ENCODE data around the gene SSBP2.

SSBP2 gene

DNA sequence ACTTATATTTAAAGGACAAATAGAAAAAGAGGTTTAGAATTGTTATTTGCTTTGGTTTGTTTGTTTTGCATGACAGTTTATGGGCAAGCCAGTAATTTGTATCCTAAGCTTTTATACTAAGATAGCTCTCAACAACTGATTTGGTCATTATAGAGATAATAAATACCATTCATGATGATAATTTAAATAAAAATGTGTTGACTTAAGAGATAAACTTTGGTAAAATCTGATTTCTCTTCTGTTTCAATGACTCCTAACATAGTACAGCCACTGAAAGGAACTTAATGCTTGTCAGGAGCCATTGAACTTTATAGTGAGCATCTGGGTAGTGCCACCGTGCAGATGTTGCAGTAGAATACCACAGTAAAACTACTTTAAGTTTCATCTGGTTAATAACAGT, 196.2 kb downstream of the SSBP2 start:
- no peaks in the 10 kb centered on the region for H3K36me3 Mint-ChIP-seq
- no peak overlapping the region for H3K4me3 Mint-ChIP-seq
- no peaks in the 10 kb centered on the region for H3K27me3 Mint-ChIP-seq
- no peak overlapping the region for H3K27ac Mint-ChIP-seq
- no peak for DNase-seq
- H3K4me1 Mint-ChIP-seq = peaks cover 11% of the 10 kb centered on the region
- CTCF ChIA-PET = no interaction called here
- H3K9me3 Mint-ChIP-seq = no peaks in the 10 kb centered on the region

DNA sequence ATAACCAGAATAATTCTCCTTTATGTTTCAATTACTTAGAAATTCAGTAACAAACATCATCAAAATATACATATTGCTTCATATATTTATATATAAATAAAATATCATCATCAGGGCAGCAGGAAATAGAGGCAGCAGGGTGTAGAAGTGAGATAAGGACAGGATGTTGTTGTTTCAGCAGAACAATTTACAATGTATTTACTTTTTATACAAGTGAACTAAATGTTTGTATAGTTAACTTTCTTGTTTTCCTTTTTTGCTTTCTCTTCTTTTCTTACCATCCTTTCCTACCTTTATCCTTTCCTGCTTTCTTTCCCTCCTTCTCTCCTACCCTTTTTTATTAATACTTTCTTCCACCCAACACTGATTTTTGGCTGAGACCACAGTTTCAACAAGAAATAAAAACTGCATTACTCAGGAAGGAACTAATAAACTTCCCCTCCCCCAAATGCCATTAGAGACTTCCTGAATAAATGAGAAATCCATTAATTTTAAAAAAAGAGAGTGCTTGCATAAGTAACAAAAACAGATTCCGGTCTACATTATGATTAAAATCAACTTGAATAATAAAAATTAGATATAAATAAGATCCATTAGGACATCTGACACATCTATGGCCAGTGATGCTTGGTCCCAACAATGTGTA, 197.2 kb downstream of the SSBP2 start:
- CTCF ChIA-PET = no interaction called here
- no peaks in the 10 kb centered on the region for H3K9me3 Mint-ChIP-seq

DNA sequence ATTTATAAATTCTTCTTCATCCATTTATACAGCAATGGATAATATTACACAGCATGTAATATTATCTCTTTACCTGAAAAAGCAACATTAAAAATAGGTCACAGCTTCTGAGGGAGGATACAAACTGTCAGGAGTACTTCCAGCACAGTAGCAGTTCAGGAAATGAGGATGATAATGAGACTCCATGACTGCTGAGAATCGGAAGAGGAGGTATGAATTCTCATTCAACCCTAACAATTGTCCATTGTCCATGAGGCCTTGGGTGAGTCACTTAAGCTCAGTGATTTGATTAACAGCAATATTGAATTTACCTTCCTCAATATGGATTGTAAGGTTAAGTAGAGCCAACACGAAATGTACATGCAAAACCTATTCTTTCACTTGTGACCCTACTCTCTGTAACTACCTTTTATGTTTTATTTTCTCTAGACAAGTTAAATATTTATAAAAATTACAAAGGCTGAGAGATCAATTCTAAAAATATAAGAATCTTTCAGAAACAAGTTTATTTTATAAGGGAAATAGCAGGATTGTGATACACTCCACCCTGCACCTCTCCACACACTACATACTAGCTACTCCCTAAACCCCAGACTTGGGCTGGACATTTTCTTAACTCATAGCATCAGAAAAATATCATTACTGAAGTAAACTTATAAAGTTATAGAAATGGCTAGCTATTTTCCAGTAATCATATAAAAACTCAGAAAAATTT, 197.9 kb downstream of the SSBP2 start:
- no peaks in the 10 kb centered on the region for H3K27me3 Mint-ChIP-seq
- no peak overlapping the region for H3K27ac Mint-ChIP-seq
- no peaks in the 10 kb centered on the region for H3K36me3 Mint-ChIP-seq
- no peak overlapping the region for H3K4me3 Mint-ChIP-seq
- H3K4me1 Mint-ChIP-seq = peaks cover 11% of the 10 kb centered on the region
- no peaks in the 10 kb centered on the region for H3K9me3 Mint-ChIP-seq
- DNase-seq = no peak
- CTCF ChIA-PET = no interaction called here

More for the DNA sequence above, 197.2 kb downstream of the SSBP2 start:
- peaks cover 11% of the 10 kb centered on the region for H3K4me1 Mint-ChIP-seq
- no peak overlapping the region for H3K4me3 Mint-ChIP-seq
- H3K27ac Mint-ChIP-seq = no peak overlapping the region
- no peaks in the 10 kb centered on the region for H3K36me3 Mint-ChIP-seq
- H3K27me3 Mint-ChIP-seq = no peaks in the 10 kb centered on the region
- DNase-seq = no peak

DNA sequence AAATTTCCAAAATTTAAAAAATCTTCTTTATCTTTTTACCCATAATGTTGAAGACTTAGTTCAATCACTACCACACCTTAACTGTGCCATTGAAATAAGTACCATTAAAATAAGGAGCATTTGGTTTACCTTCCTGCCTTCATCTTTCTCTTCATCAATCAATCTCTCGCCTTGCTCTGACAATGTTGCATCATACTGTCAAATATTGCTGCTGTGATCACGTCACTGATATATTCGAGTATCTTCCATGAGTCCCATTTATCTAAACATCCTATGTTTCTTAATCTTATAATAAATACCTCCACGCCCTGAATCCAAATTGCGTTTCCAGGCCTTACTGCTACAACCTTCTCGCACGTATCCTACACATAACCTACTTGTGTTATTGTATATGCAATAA, 201.8 kb downstream of the SSBP2 start:
- Mint-ChIP-seq H3K9me3 (no peaks in the 10 kb centered on the region), H3K27ac (no peak overlapping the region), H3K4me3 (no peak overlapping the region), H3K36me3 (no peaks in the 10 kb centered on the region), H3K4me1 (peaks cover 2% of the 10 kb centered on the region), H3K27me3 (no peaks in the 10 kb centered on the region)
- no peak for DNase-seq
- CTCF ChIA-PET = no interaction called here

DNA sequence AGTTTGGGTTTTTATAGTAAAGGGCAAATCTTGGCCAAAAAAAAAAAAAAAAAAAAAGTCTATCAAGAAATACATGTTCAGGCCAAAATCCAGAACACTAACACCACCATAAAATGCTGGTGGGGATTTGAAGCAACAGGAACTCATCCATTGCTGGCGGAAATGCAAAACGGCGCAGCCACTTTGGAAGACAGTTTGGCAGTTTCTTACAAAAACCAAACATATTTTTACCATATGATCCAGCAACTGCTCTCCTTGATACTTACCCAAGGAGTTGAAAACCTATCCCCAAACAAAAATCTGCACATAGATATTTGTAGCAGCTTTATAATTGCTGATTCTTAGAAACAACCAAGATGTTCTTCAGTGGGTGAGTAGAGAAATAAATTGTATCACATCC, 203.9 kb downstream of the SSBP2 start:
- CTCF ChIA-PET = interaction anchor here (0.5 kb wide), 1 partner anchor 10 kb away, joined by 3 read pairs; no protein-coding TSS in a partner anchor
- Mint-ChIP-seq H3K36me3 (no peaks in the 10 kb centered on the region), H3K27ac (no peak overlapping the region), H3K4me3 (no peak overlapping the region), H3K27me3 (no peaks in the 10 kb centered on the region), H3K4me1 (no peaks in the 10 kb centered on the region), H3K9me3 (no peaks in the 10 kb centered on the region)
- no peak for DNase-seq

DNA sequence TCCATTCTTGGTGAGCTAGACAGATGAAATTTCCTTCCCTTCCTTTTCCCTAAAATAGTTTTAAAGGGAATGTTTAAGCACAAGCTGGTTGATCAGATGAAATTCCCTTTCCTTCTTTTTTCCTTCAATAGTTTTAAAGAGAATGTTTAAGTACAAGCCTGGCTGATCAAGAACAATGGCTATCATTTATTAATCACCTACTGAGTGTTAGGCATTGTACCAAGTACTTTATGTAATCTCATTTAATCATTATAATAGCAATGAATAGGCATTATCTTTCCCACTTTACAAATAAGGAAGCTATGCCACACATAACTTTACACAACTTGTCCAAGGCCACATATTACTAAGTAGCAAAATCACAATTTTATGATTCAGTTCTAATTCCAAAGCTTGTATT, 205.0 kb downstream of the SSBP2 start:
- CTCF ChIA-PET = no interaction called here
- DNase-seq = no peak
- no peak overlapping the region for H3K27ac Mint-ChIP-seq
- H3K9me3 Mint-ChIP-seq = peaks cover 2% of the 10 kb centered on the region
- H3K27me3 Mint-ChIP-seq = no peaks in the 10 kb centered on the region
- no peaks in the 10 kb centered on the region for H3K4me1 Mint-ChIP-seq
- no peak overlapping the region for H3K4me3 Mint-ChIP-seq
- H3K36me3 Mint-ChIP-seq = no peaks in the 10 kb centered on the region

DNA sequence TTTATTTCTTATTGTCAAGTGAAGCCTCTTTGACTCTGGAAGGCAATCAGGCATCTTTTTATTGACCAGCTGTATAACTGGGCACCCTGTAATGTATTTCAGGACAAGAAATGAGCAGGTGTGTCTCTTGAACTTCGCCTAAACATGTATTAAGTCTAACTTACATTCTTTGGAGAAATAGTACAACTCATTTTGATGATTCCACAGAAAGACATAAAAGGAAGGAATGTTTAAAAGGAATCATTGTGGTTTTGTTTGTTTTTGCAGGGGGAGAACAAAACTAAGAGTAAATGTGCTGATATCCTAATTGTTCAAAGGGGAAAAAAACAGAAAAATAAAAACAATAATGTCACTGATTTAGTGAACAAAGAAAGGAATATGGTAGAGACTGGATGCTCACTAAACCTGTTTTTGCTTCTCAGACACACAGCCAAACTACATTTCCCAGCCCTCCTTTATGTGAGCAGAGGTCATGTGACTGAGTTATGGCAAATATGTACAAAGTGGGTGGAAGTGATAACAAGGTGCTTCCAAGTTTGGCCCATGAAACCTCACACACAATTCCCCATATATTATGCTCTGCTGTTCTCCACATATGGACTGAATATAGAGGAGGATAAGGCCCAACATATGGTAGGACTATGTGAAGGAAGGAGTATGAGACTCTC, 206.4 kb downstream of the SSBP2 start:
- H3K27me3 Mint-ChIP-seq = no peaks in the 10 kb centered on the region
- H3K36me3 Mint-ChIP-seq = peaks cover 10% of the 10 kb centered on the region
- peaks cover 8% of the 10 kb centered on the region for H3K4me1 Mint-ChIP-seq
- H3K27ac Mint-ChIP-seq = no peak overlapping the region
- H3K9me3 Mint-ChIP-seq = peaks cover 8% of the 10 kb centered on the region
- CTCF ChIA-PET = no interaction called here
- no peak overlapping the region for H3K4me3 Mint-ChIP-seq
- DNase-seq = no peak

DNA sequence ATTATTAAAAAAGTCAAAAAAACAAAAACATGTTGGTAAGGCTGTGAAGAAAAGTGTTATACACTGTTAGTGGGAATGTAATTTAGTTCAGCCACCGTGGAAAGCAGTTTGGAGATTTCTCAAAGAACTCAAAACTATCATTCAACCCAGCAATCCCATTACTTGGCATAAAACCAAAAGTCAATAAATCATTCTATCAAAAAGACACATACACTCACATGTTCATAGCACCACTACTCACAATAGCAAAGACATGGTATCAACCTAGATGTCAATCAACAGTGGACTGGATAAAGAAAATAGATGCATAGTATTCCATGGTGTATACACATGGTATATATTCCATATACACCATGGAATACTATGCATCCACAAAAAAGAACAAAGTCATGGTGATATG, 208.7 kb downstream of the SSBP2 start:
- H3K27ac Mint-ChIP-seq = no peak overlapping the region
- peaks cover 30% of the 10 kb centered on the region for H3K4me1 Mint-ChIP-seq
- no peak overlapping the region for H3K4me3 Mint-ChIP-seq
- no peak for DNase-seq
- peaks cover 8% of the 10 kb centered on the region for H3K9me3 Mint-ChIP-seq
- CTCF ChIA-PET = no interaction called here
- H3K36me3 Mint-ChIP-seq = peaks cover 10% of the 10 kb centered on the region
- H3K27me3 Mint-ChIP-seq = no peaks in the 10 kb centered on the region

DNA sequence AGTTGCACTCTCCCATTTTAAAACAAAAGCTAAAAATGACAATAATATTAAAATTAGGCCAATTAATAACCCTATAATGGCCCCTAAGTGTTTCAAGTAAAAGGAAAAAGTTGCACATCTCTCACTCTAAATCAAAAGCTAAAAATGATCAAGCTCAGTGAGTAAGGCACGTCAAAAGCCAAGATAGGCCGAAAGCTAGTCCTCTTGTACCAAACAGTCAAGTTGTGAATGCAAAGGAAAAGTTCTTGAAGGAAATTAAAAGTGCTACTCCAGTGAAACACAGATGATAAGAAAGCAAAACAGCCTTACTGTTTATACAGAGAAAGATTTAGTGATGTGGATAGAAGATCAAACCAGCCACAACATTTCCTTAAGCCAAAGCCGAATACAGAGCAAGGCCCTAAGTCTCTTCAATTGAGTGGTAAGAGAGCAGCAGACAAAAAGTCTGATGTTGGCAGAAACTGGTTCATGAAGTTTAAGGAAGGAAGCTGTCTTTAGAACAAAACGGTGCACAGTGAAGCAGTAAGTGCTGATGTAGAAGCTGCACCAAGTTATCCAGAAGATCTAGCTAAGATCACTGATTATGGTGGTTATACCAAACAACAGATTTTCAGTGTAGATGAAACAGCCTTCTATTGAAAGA, 212.9 kb downstream of the SSBP2 start:
- peaks cover 14% of the 10 kb centered on the region for H3K36me3 Mint-ChIP-seq
- H3K4me1 Mint-ChIP-seq = peaks cover 41% of the 10 kb centered on the region
- H3K27ac Mint-ChIP-seq = peak overlapping the region; percentile 67
- CTCF ChIA-PET = interaction anchor here (0.8 to 1.5 kb wide), 5 partner anchors 9 to 626 kb away, joined by 3 read pairs; no protein-coding TSS in a partner anchor
- H3K27me3 Mint-ChIP-seq = no peaks in the 10 kb centered on the region
- no peak overlapping the region for H3K4me3 Mint-ChIP-seq
- peak; percentile 21 for DNase-seq
- peaks cover 8% of the 10 kb centered on the region for H3K9me3 Mint-ChIP-seq

DNA sequence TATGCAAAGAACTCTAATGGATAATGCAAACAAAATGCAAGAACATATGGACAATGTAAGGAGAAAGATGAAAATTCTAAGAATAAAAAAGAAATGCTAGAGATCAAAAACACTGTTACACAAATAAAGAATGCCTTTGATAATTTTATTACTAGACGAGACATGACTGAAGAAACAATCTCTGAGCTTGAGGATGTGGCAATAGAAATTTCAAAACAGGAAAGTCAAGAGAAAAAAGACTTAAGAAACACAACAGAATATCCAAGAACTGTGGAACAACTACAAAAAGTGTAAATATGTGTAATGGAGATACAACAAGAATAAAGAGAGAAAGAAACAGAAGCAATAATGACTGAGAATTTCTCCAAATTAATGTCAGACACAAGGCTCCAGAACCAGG, 216.5 kb downstream of the SSBP2 start:
- DNase-seq = no peak
- H3K4me1 Mint-ChIP-seq = peaks cover 33% of the 10 kb centered on the region
- CTCF ChIA-PET = no interaction called here
- H3K36me3 Mint-ChIP-seq = peaks cover 6% of the 10 kb centered on the region
- no peaks in the 10 kb centered on the region for H3K9me3 Mint-ChIP-seq
- H3K27ac Mint-ChIP-seq = no peak overlapping the region
- H3K4me3 Mint-ChIP-seq = no peak overlapping the region
- H3K27me3 Mint-ChIP-seq = no peaks in the 10 kb centered on the region

DNA sequence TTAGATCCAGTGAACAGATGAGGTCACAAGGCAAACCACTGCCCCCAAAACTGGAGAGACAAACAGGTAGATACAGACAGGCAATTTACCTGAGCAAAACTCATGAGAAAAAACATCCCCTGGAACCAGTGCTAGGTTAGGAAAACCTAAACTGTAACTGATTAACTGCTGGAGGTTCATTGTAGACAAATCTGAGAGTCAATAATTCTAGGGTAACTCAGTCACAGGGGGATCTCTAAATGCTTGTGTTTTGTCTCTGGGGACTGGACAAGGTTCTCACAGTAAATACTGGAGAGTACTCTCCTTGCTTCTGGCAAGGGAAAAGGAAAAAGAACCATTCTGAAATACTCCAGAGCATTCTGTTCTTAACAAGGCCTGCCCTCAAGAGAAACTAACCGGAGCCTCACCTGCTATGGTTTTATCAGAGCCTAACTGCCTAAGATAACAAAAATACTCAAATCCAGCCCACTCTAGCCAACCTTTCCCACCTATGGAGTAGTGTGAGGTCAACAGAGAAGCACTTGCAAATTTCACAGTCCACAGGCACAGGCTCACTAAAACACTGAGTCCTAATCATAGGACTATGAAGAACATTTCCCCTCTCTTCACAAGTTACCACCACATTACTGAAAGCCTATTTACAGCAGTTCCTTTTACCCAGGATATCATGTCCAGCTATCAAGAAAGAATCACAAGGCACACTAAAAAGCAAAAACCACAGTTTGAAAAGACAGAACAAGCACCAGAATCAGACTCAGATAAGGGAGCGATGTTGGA, 217.1 kb downstream of the SSBP2 start:
- peaks cover 27% of the 10 kb centered on the region for H3K4me1 Mint-ChIP-seq
- H3K9me3 Mint-ChIP-seq = no peaks in the 10 kb centered on the region
- H3K4me3 Mint-ChIP-seq = no peak overlapping the region
- peaks cover 6% of the 10 kb centered on the region for H3K36me3 Mint-ChIP-seq
- H3K27ac Mint-ChIP-seq = peak overlapping the region; percentile 71
- CTCF ChIA-PET = no interaction called here
- DNase-seq = no peak
- no peaks in the 10 kb centered on the region for H3K27me3 Mint-ChIP-seq

DNA sequence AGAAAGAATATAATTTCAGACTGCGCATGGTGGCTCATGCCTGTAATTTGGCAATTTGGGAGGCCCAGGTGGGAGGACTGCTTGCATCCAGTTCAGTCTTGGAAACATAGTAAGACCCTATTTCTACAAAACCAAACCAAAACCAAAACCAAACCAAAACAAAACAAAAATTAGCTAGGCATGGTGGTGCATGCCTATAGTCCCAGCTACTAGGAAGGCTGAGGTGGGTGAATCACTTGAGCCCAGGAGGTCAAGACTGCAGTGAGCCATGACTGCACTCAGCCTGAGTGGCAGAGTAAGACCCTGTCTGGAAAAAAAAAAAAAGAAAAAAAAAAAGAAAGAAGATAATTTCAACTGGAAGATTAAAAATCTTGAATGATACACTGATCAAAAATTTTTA, 220.0 kb downstream of the SSBP2 start:
- peaks cover 2% of the 10 kb centered on the region for H3K36me3 Mint-ChIP-seq
- no peaks in the 10 kb centered on the region for H3K27me3 Mint-ChIP-seq
- DNase-seq = no peak
- H3K9me3 Mint-ChIP-seq = no peaks in the 10 kb centered on the region
- CTCF ChIA-PET = no interaction called here
- H3K27ac Mint-ChIP-seq = no peak overlapping the region
- peaks cover 8% of the 10 kb centered on the region for H3K4me1 Mint-ChIP-seq
- no peak overlapping the region for H3K4me3 Mint-ChIP-seq

DNA sequence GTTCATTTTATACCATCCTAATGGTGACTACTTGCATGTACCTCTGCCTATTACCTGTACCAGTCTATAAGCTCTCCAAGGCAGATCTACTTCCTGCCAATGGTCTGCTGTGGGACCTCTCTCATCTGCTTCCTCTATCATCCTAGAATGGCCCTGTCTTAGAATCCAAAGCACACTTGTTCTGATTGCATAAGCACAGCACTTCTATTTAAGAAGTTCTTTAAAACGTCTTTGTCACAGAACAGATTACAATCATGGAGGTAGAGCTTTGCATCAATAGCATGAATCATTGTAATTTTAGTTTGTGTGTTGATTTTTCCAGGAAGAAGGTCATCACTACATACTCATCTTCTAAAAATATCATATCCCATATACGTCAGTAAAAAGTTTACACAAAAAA, 225.2 kb downstream of the SSBP2 start:
- H3K4me1 Mint-ChIP-seq = peaks cover 3% of the 10 kb centered on the region
- no peak overlapping the region for H3K4me3 Mint-ChIP-seq
- no peaks in the 10 kb centered on the region for H3K9me3 Mint-ChIP-seq
- CTCF ChIA-PET = no interaction called here
- no peaks in the 10 kb centered on the region for H3K36me3 Mint-ChIP-seq
- no peaks in the 10 kb centered on the region for H3K27me3 Mint-ChIP-seq
- no peak for DNase-seq
- H3K27ac Mint-ChIP-seq = no peak overlapping the region

DNA sequence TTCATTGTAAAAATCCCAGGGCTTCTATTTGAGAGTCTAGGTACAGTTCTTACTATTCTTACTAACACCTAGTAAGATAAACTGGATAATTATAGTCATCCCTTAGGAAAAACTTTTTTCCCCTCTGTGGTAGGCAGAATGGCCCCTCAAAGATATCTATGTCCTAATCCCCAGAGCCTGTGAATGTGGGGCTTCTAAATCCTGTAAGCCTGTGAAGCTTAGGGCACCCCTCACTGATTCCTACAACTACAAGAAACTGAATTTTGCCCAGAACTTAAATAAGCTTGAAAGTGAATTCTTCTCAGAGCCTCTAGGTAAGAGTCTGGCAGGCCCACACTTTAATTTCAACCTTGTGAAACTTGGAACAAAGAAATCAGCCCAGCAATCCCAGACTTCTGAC, 226.9 kb downstream of the SSBP2 start:
- H3K4me1 Mint-ChIP-seq = peaks cover 3% of the 10 kb centered on the region
- H3K4me3 Mint-ChIP-seq = no peak overlapping the region
- CTCF ChIA-PET = interaction anchor here (1.2 kb wide), 1 partner anchor 14 kb away, joined by 3 read pairs; no protein-coding TSS in a partner anchor
- DNase-seq = no peak
- H3K27ac Mint-ChIP-seq = no peak overlapping the region
- H3K36me3 Mint-ChIP-seq = no peaks in the 10 kb centered on the region
- H3K9me3 Mint-ChIP-seq = no peaks in the 10 kb centered on the region
- no peaks in the 10 kb centered on the region for H3K27me3 Mint-ChIP-seq
